Adrenal gland (tissue), 5 donors: ENCODE measurements around the gene PHF20.

ENCODE experiments used
- POLR2A ChIP-seq, 2 donors: fragments of 450-650 bp; IDR thresholded peaks; one replicate each; pipeline ENCODE4 v1.6.1; 2017; ENCODE audit warnings: antibody characterized with exemption in 2 of 2, mild to moderate bottlenecking in 2 of 2, moderate library complexity in 1 of 2
- TF ChIP-seq, protein P1 (sequence below), 6 experiments: fragments of 450-650 bp in 4 of 6; fragments of 200-600 bp in 2 of 6; sonication (generic) in 1 of 6; IDR thresholded peaks; 1 replicate in 5 of 6; 2 replicates in 1 of 6; pipeline versions ENCODE4 v1.5.1 to v1.8.0; 2016 to 2021; ENCODE audit warnings: antibody characterized with exemption in 6 of 6, mild to moderate bottlenecking in 2 of 6, moderate library complexity in 1 of 6
- donor health status: DM: no; HTN: no; CAD: no.

DNA sequence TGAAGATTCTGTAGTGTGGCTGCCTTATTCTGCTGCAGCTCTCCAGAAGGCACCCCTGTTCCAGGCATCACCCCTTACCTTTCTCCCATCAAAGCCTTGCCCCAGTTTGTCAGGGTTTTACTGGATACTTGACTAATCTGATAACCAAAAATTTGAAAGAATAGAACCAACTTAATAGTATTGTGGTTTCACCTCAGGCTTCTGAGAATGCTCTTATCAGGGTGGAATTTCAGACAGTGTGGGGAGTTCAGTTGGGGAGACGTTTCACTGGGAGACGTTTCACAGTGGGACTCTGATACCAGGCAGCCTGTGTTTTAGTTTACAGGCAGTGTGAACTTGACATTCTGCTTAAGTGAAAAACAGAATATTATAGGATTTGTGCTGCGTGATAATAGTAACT, 132.0 kb downstream of the PHF20 start:
- no peak for TF ChIP-seq POLR2A (IDR thresholded peaks at IDR 0.05)
- TF ChIP-seq, protein P1, sequence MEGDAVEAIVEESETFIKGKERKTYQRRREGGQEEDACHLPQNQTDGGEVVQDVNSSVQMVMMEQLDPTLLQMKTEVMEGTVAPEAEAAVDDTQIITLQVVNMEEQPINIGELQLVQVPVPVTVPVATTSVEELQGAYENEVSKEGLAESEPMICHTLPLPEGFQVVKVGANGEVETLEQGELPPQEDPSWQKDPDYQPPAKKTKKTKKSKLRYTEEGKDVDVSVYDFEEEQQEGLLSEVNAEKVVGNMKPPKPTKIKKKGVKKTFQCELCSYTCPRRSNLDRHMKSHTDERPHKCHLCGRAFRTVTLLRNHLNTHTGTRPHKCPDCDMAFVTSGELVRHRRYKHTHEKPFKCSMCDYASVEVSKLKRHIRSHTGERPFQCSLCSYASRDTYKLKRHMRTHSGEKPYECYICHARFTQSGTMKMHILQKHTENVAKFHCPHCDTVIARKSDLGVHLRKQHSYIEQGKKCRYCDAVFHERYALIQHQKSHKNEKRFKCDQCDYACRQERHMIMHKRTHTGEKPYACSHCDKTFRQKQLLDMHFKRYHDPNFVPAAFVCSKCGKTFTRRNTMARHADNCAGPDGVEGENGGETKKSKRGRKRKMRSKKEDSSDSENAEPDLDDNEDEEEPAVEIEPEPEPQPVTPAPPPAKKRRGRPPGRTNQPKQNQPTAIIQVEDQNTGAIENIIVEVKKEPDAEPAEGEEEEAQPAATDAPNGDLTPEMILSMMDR (IDR thresholded peaks at IDR 0.05), result no peak
